B cell (primary cell): ENCODE measurements around the gene PPP2R2D. TPM values are rescaled to one million over a fixed set of nuclear protein-coding genes. Genes with fewer than 3 reads are reported as not detected.

Experiments
- ATAC-seq: fragments of 200-7000 bp; cut with Tn5 transposase; one replicate; pipeline ENCODE4 v1.10.0; 2021; ENCODE audit warnings: low read depth, mild to moderate bottlenecking, moderate number of reproducible peaks, moderate library complexity
- CTCF ChIA-PET: fragments of 350-600 bp; sonication (Branson Sonifier 250); formaldehyde crosslinking; loops from one replicate; lab custom pipeline; 2021; ENCODE audit warnings: antibody characterized with exemption, inconsistent platforms; lab: Charles Lee
- POLR2A ChIA-PET: fragments of 350-600 bp; sonication (Branson Sonifier 250); formaldehyde crosslinking; loops from one replicate; lab custom pipeline; 2021; ENCODE audit warnings: antibody characterized with exemption; lab: Charles Lee
- DNase-seq: peaks from one replicate; pipeline ENCODE4 v3.0.0; 2013
- H2AFZ ChIP-seq: 2 replicates; pipeline ENCODE4 v1.6.1; 2012; ENCODE audit warnings: mild to moderate bottlenecking, low read depth, low read length; ENCODE audit not compliant: insufficient read depth, poor library complexity, severe bottlenecking
- H3K27ac ChIP-seq, 2 donors: 1 replicate in 1 of 2; 2 replicates in 1 of 2; pipeline ENCODE4 v1.5.1; 2012 to 2013; ENCODE audit warnings: low read length in 2 of 2, mild to moderate bottlenecking in 2 of 2, moderate library complexity in 1 of 2
- H3K27me3 ChIP-seq, 4 experiments: fragments of 200-600 bp in 1 of 4; sonication (generic) in 1 of 4; replicated peaks in 1 of 4; 1 replicate in 2 of 4; 2 replicates in 2 of 4; pipeline versions ENCODE4 v1.6.1 to v1.7.0; 2013 to 2016; ENCODE audit warnings: low read length in 3 of 4, mild to moderate bottlenecking in 2 of 4, mixed read lengths in 1 of 4, moderate library complexity in 1 of 4; ENCODE audit not compliant: insufficient read depth in 4 of 4, control insufficient read depth in 3 of 4; ENCODE audit errors: control extremely low read depth in 1 of 4
- H3K36me3 ChIP-seq, 2 experiments: replicated peaks in 1 of 2; 1 replicate in 1 of 2; 2 replicates in 1 of 2; pipeline versions ENCODE4 v1.6.1 to v1.7.1; 2013; ENCODE audit warnings: low read length in 1 of 2; ENCODE audit not compliant: insufficient read depth in 2 of 2, control insufficient read depth in 1 of 2; ENCODE audit errors: control extremely low read depth in 1 of 2, extremely low read depth in 1 of 2
- H3K4me1 ChIP-seq, 2 donors: fragments of 200-600 bp in 1 of 2; sonication (generic) in 1 of 2; 1 replicate in 1 of 2; 2 replicates in 1 of 2; pipeline versions ENCODE4 v1.5.1 to v1.6.1; 2013 to 2017; ENCODE audit warnings: low read length in 2 of 2; ENCODE audit not compliant: control insufficient read depth in 2 of 2, insufficient read depth in 2 of 2
- H3K4me2 ChIP-seq: replicated peaks from 2 replicates; pipeline ENCODE3; 2012; ENCODE audit warnings: mild to moderate bottlenecking, low read depth, low read length; ENCODE audit not compliant: poor library complexity, severe bottlenecking
- H3K4me3 ChIP-seq, 5 experiments: fragments of 200-600 bp in 1 of 5; sonication (generic) in 1 of 5; 1 replicate in 3 of 5; 2 replicates in 2 of 5; pipeline versions ENCODE4 v1.5.1 to v1.7.0; 2011 to 2016; ENCODE audit warnings: low read length in 4 of 5, mild to moderate bottlenecking in 4 of 5, low read depth in 2 of 5, control low read depth in 1 of 5, moderate library complexity in 1 of 5; ENCODE audit not compliant: insufficient read depth in 1 of 5; ENCODE audit errors: control extremely low read depth in 1 of 5, extremely low read depth in 1 of 5
- H3K79me2 ChIP-seq: fragments of 200-600 bp; sonication (generic); one replicate; pipeline ENCODE4 v1.6.0; 2016; ENCODE audit warnings: low read length; ENCODE audit not compliant: control insufficient read depth, insufficient read depth
- H3K9ac ChIP-seq: fragments of 200-600 bp; sonication (generic); 2 replicates; pipeline ENCODE4 v1.6.1; 2017; ENCODE audit warnings: mild to moderate bottlenecking, low read length, moderate library complexity
- H3K9me3 ChIP-seq, 3 donors: one replicate each; pipeline versions ENCODE4 v1.6.1 to v1.7.1; 2013; ENCODE audit warnings: low read length in 2 of 3; ENCODE audit not compliant: control insufficient read depth in 2 of 3, insufficient read depth in 1 of 3; ENCODE audit errors: control extremely low read depth in 1 of 3
- H4K20me1 ChIP-seq: 2 replicates; pipeline ENCODE4 v1.6.0; 2012; ENCODE audit warnings: mild to moderate bottlenecking, low read length; ENCODE audit not compliant: insufficient read depth, control insufficient read depth, poor library complexity, severe bottlenecking
- H3K27ac Mint-ChIP-seq: one replicate; pipeline ENCODE4 v1.8.0; 2021; ENCODE audit warnings: mixed read lengths
- H3K27me3 Mint-ChIP-seq: one replicate; pipeline ENCODE4 v1.8.0; 2021; ENCODE audit warnings: mixed read lengths
- H3K4me1 Mint-ChIP-seq: one replicate; pipeline ENCODE4 v1.8.0; 2021; ENCODE audit warnings: mixed read lengths
- H3K4me3 Mint-ChIP-seq: one replicate; pipeline ENCODE4 v1.8.0; 2021; ENCODE audit warnings: mixed read lengths
- H3K9me3 Mint-ChIP-seq: one replicate; pipeline ENCODE4 v1.8.0; 2022; ENCODE audit warnings: mixed read lengths; ENCODE audit not compliant: insufficient read depth
- EZH2 ChIP-seq: IDR thresholded peaks from 2 replicates; pipeline ENCODE4 v1.6.1; 2012; ENCODE audit warnings: borderline replicate concordance, low read depth, mild to moderate bottlenecking, moderate library complexity, low read length; ENCODE audit not compliant: insufficient read depth, poor library complexity, severe bottlenecking
- WGBS: methylation state at CpG from one replicate; pipeline ENCODE4 v1.1.5; 2013; ENCODE audit warnings: missing lambda C conversion rate; ENCODE audit not compliant: insufficient coverage; 5-methylcytosine and 5-hydroxymethylcytosine counted together
- intact Hi-C: fragments of 100-400 bp; cut with micrococcal nuclease; formaldehyde crosslinking; loops from one replicate; pipeline ENCODE4 v1.10.0; 2022
- polyA plus RNA-seq: library from polyadenylated mRNA; depleted of rRNA; stranded (reverse); fragments of >200 nt; gene quantifications from 2 replicates; pipeline ENCODE4 v1.2.3, GENCODE V29; 2012
- total RNA-seq, 2 donors: library from RNA; stranded (reverse); fragments of 120-200 nt in 1 of 2; gene quantifications; 1 replicate in 1 of 2; 2 replicates in 1 of 2; pipeline versions ENCODE4 v1.2.3 to v1.2.4, GENCODE V29; 2013 to 2022
- TF ChIP-seq, protein P1 (sequence below): fragments of 200-600 bp; IDR thresholded peaks from one replicate; pipeline ENCODE4 v1.8.0; 2022; ENCODE audit warnings: antibody characterized with exemption, mild to moderate bottlenecking

PPP2R2D gene
- total and polyA plus RNA-seq, 2 donors (not counting 1 experiment from before 2014, with no cell fraction given) = 25.8 to 45.6 TPM

DNA sequence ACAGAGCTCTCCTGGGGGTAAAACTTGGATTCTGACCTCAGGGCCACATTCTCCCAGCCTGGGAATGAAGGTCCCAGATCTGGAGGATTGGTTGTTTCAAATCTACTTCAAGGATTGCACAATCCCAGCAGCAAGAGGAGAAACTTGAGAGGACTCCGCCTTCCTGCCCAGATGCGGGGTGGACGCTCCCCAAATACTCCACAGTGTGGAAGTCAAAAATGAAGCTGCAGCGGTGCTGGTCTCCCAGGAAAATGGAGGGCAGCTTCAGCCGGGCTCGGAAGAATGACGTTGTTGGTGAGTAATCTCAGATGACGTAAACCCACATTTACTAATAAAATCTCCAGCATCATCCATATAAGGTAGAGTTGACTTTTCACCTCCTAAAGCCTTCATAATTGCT lies 31.5 kb upstream of the PPP2R2D start:
- Histone ChIP-seq H3K9ac (no peak overlapping the region), H3K36me3 (no peaks in the 10 kb centered on the region), H3K4me2 (no peak overlapping the region), H3K4me1 (no peaks in the 10 kb centered on the region), H4K20me1 (no peaks in the 10 kb centered on the region), H2AFZ (no peak overlapping the region), H3K27ac (no peak overlapping the region), H3K4me3 (no peak overlapping the region), H3K79me2 (no peaks in the 10 kb centered on the region), H3K27me3 (no peaks in the 10 kb centered on the region), H3K9me3 (no peaks in the 10 kb centered on the region)
- no peak for TF ChIP-seq EZH2
- TF ChIP-seq, protein P1, sequence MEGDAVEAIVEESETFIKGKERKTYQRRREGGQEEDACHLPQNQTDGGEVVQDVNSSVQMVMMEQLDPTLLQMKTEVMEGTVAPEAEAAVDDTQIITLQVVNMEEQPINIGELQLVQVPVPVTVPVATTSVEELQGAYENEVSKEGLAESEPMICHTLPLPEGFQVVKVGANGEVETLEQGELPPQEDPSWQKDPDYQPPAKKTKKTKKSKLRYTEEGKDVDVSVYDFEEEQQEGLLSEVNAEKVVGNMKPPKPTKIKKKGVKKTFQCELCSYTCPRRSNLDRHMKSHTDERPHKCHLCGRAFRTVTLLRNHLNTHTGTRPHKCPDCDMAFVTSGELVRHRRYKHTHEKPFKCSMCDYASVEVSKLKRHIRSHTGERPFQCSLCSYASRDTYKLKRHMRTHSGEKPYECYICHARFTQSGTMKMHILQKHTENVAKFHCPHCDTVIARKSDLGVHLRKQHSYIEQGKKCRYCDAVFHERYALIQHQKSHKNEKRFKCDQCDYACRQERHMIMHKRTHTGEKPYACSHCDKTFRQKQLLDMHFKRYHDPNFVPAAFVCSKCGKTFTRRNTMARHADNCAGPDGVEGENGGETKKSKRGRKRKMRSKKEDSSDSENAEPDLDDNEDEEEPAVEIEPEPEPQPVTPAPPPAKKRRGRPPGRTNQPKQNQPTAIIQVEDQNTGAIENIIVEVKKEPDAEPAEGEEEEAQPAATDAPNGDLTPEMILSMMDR = no peak
- DNase-seq = no peak
- ChIA-PET POLR2A (no interaction called here), CTCF (no interaction called here)
- no peak overlapping the region for H3K4me3 Mint-ChIP-seq
- peaks cover 4% of the 10 kb centered on the region for H3K27me3 Mint-ChIP-seq
- intact Hi-C loops = no loop called here
- 100% methylated on average over 2 of the region's 8 CpGs for WGBS
- no peak for ATAC-seq
- H3K27ac Mint-ChIP-seq = no peak overlapping the region
- H3K9me3 Mint-ChIP-seq = no peaks in the 10 kb centered on the region
- H3K4me1 Mint-ChIP-seq = no peaks in the 10 kb centered on the region

DNA sequence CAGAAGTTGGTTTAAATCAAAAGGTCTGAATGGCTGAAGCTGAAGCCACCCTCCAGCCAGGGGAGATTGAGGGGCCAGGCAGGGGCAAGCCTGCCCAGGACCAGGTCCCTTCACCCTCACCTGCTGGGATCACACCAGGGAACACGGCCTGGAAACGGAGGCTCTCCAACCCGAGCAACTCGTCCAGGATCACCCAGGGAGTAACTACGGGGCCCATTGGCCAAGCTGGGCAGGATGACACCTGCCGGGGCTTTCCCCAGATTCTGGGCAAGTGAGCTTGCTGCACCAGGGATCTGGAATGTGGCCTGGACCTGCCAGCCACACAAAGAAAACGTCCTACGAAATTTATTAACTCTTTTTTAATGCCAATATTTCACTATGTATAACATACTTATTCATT lies 30.4 kb upstream of the PPP2R2D start:
- H3K9me3 ChIP-seq = no peaks in the 10 kb centered on the region
- H3K27me3 ChIP-seq = peaks cover 0 to 5% (median 0%) of the 10 kb centered on the region in 4 experiments
- Mint-ChIP-seq H3K27me3 (peaks cover 4% of the 10 kb centered on the region), H3K27ac (no peak overlapping the region), H3K4me3 (no peak overlapping the region), H3K9me3 (no peaks in the 10 kb centered on the region), H3K4me1 (peaks cover 3% of the 10 kb centered on the region)
- ATAC-seq (no peak), DNase-seq (no peak)
- H3K4me1 ChIP-seq = peaks cover 0 to 6% of the 10 kb centered on the region in 2 donors
- TF ChIP-seq, protein P1 = no peak
- no peak for TF ChIP-seq EZH2
- H3K4me3 ChIP-seq = no peak overlapping the region
- intact Hi-C loops = no loop called here
- H3K4me2 ChIP-seq = no peak overlapping the region
- H3K79me2 ChIP-seq = no peaks in the 10 kb centered on the region
- ChIA-PET CTCF (no interaction called here), POLR2A (no interaction called here)
- H3K9ac ChIP-seq = no peak overlapping the region
- 95% methylated on average over 6 of the region's 8 CpGs for WGBS
- H4K20me1 ChIP-seq = no peaks in the 10 kb centered on the region
- no peaks in the 10 kb centered on the region for H3K36me3 ChIP-seq
- H2AFZ ChIP-seq = no peak overlapping the region
- no peak overlapping the region for H3K27ac ChIP-seq
